ENCODE data around the gene AUTS2. TPM values are rescaled to one million over a fixed set of nuclear protein-coding genes. Genes with fewer than 3 reads are reported as not detected.

The AUTS2 gene
- total and polyA plus RNA-seq, 2 of the 8 experiments (the other 6 are each of a cell fraction or from before 2014, with no cell fraction given), result 25.9 to 101 TPM

GRCh38 chr7:69769826-69770225, 171.6 kb downstream of the AUTS2 start:
- Histone ChIP-seq H3K27ac (ENCODE audit: low read depth, low read length) (no peak overlapping the region), H3K56ac (replicated peaks; ENCODE audit: insufficient read length, low read depth, low read length) (no peak overlapping the region), H3K18ac (ENCODE audit: extremely low read depth, low read length) (no peak overlapping the region), H3K79me2 (ENCODE audit: control insufficient read depth in 1 of 2, insufficient read depth in 2 of 2, low read length in 2 of 2) (0 out of 4 replicates have a peak, but pooled peaks cover 0 to 1% of the 10 kb centered on the region in 2 experiments), H2AFZ (ENCODE audit: low read length) (no peak overlapping the region), H3K23me2 (ENCODE audit: low read depth, low read length) (no peaks in the 10 kb centered on the region), H3K79me1 (ENCODE audit: low read depth, low read length) (peaks cover 5% of the 10 kb centered on the region; the same call in 1 of the 2 replicates), H2BK15ac (ENCODE audit: low read length) (no peak overlapping the region), H3K4me3 (ENCODE audit: extremely low read depth in 1 of 4, insufficient read depth in 2 of 4, low read depth in 3 of 4, low read length in 4 of 4) (no peak overlapping the region), H2BK120ac (replicated peaks; ENCODE audit: low read depth, low read length) (no peak overlapping the region), H4K91ac (replicated peaks; ENCODE audit: insufficient read length, low read length) (no peak overlapping the region), H2AK5ac (ENCODE audit: low read depth, low read length) (no peak overlapping the region), H2BK20ac (ENCODE audit: low read length) (no peak overlapping the region), H3K4me1 (replicated peaks in 1 of 4; ENCODE audit: control insufficient read depth in 3 of 4, insufficient read depth in 4 of 4, low read length in 3 of 4) (no peaks in the 10 kb centered on the region; a peak in 1 of 7 replicates), H4K20me1 (replicated peaks in 1 of 2; ENCODE audit: control insufficient read depth in 1 of 2, insufficient read depth in 2 of 2, low read length in 2 of 2) (peaks cover 0 to 3% of the 10 kb centered on the region in 2 experiments), H2BK12ac (ENCODE audit: low read depth, low read length) (no peak overlapping the region), H2BK5ac (ENCODE audit: low read depth, low read length) (no peak overlapping the region), H3K9me3 (ENCODE audit: insufficient read depth in 2 of 2, low read depth in 1 of 2, low read length in 1 of 2) (no peaks in the 10 kb centered on the region), H3K4me2 (ENCODE audit: insufficient read depth in 1 of 2, low read depth in 2 of 2, low read length in 2 of 2) (no peak overlapping the region), H3K36me3 (ENCODE audit: control insufficient read depth in 2 of 4, insufficient read depth in 4 of 4, low read length in 3 of 4) (no peaks in the 10 kb centered on the region), H3K23ac (ENCODE audit: insufficient read length) (no peak overlapping the region), H3K4ac (replicated peaks; ENCODE audit: insufficient read length, low read depth, low read length) (no peak overlapping the region), H3K27me3 (replicated peaks in 1 of 4; ENCODE audit: control insufficient read depth in 3 of 4, extremely low read depth in 1 of 4, insufficient read depth in 3 of 4, low read length in 3 of 4) (no peaks in the 10 kb centered on the region; a peak in 1 of 7 replicates), H3K9ac (replicated peaks in 1 of 4; ENCODE audit: extremely low read depth in 1 of 4, low read depth in 3 of 4, low read length in 3 of 4) (no peak overlapping the region), H4K8ac (ENCODE audit: extremely low read depth, insufficient read depth, low read length) (no peak overlapping the region), H3K14ac (ENCODE audit: insufficient read length) (no peak overlapping the region), H4K5ac (ENCODE audit: insufficient read length, low read depth, low read length) (no peak overlapping the region)
- TF ChIP-seq SP1 (IDR thresholded peaks at IDR 0.05; ENCODE audit: low read depth, low read length), result no peak
- no peak for TF ChIP-seq TBP (IDR thresholded peaks at IDR 0.05; ENCODE audit: low read depth, low read length)
- TF ChIP-seq MAX (IDR thresholded peaks at IDR 0.05), result no peak
- TF ChIP-seq EZH2 (IDR thresholded peaks at IDR 0.05; ENCODE audit: low read depth, low read length, severe bottlenecking), result no peak
- TF ChIP-seq SP4 (IDR thresholded peaks at IDR 0.05; ENCODE audit: low read length), result no peak
- TF ChIP-seq YY1 (IDR thresholded peaks at IDR 0.05; ENCODE audit: low read depth, low read length), result no peak
- no peak for TF ChIP-seq NANOG (IDR thresholded peaks at IDR 0.05; ENCODE audit: insufficient read depth, low read depth, low read length, poor library complexity, severe bottlenecking)
- TF ChIP-seq CHD1 (IDR thresholded peaks at IDR 0.05; ENCODE audit: low read depth, low read length), result no peak
- no peak for TF ChIP-seq SUZ12 (IDR thresholded peaks at IDR 0.05; ENCODE audit: low read length)
- TF ChIP-seq ATF2 (IDR thresholded peaks at IDR 0.05; ENCODE audit: low read length), result no peak
- no peak for TF ChIP-seq CBX5 (IDR thresholded peaks at IDR 0.05; ENCODE audit: low read depth, low read length)
- TF ChIP-seq JUN (IDR thresholded peaks at IDR 0.05; ENCODE audit: low read depth, low read length), result no peak
- DNase-seq (ENCODE audit: low read depth in 1 of 2, low spot score in 2 of 2) (no peak), FAIRE-seq (no peak)
- 78% methylated on average over 1 of the region's 1 CpG; no CpG with 5 or more reads in 1 of the 2 experiments for WGBS, 2 experiments (ENCODE audit: extremely low coverage in 1 of 2, insufficient coverage in 1 of 2, insufficient read length in 1 of 2, insufficient replicate concordance in 2 of 2, low coverage in 1 of 2, low lambda C conversion rate in 2 of 2, missing lambda C conversion rate in 1 of 2)
- ChIA-PET CTCF (ENCODE audit: partially characterized antibody) (no interaction called here), POLR2A (ENCODE audit: partially characterized antibody) (interaction anchor here (1.2 kb wide), 1 partner anchor 11 kb away, joined by 4 read pairs; no protein-coding TSS in a partner anchor)
